K562 (cell line): ENCODE measurements around the gene TYMP. TPM values are rescaled to one million over a fixed set of nuclear protein-coding genes. Genes with fewer than 3 reads are reported as not detected.
A peak's percentile ranks its signal among the peaks of the same experiment; 100 is the strongest.

Experiments
- ATAC-seq: fragments of 200-7000 bp; cut with Tn5 transposase; 3 replicates; pipeline ENCODE4 v1.9.1; 2020; ENCODE audit warnings: moderate library complexity
- BruUV-seq: library from RNA; stranded (reverse); fragments of 400-500 nt; replicated peaks from 2 replicates; lab custom pipeline; 2021; lab: Mats Ljungman, UMichigan
- CTCF ChIA-PET: fragments of 300-600 bp; formaldehyde crosslinking; extraction: SDS; loops from one replicate; lab custom pipeline; 2021; ENCODE audit warnings: low intra/inter-chr PET ratio; lab: Yijun Ruan, JAX
- POLR2A ChIA-PET: fragments of 300-600, 350-650 bp; sonication (Branson Sonifier 250); formaldehyde crosslinking; extraction: SDS; loops from one replicate; lab custom pipeline; 2021; ENCODE audit warnings: antibody characterized with exemption, inconsistent platforms; lab: Yijun Ruan, JAX
- DNase-seq, 4 experiments: peaks; one replicate each; pipeline versions ENCODE4 v3.0.0 to v3.0.0-alpha.2; 2011 to 2018; ENCODE audit warnings: low spot score in 3 of 4, mixed read lengths in 3 of 4; ENCODE audit errors: extremely low read depth in 1 of 4
- FAIRE-seq: peaks from 2 replicates; lab custom pipeline; 2011; peaks lifted over from hg19 to GRCh38; lab: Jason Lieb, UNC
- H2AFZ ChIP-seq: 2 replicates; pipeline ENCODE4 v1.6.0; 2011; ENCODE audit warnings: low read depth, low read length, control low read depth, inconsistent platforms
- H3K27ac ChIP-seq: fragments of 200-600 bp; 3 replicates; pipeline ENCODE4 v1.8.0; 2011; ENCODE audit warnings: low read depth, mild to moderate bottlenecking, control low read depth, inconsistent platforms, low read length, moderate library complexity, mixed read lengths; ENCODE audit errors: extremely low read depth
- H3K27me3 ChIP-seq, 2 experiments: fragments of 300-600 bp in 1 of 2; 2 replicates in 1 of 2; 3 replicates in 1 of 2; pipeline versions ENCODE4 v1.6.0 to v1.8.0; 2011; ENCODE audit warnings: inconsistent platforms in 2 of 2, low read length in 2 of 2, mild to moderate bottlenecking in 1 of 2, mixed read lengths in 1 of 2, moderate library complexity in 1 of 2; ENCODE audit not compliant: control insufficient read depth in 2 of 2, insufficient read depth in 2 of 2
- H3K36me3 ChIP-seq: fragments of 300-600 bp; 3 replicates; pipeline ENCODE4 v1.8.0; 2011; ENCODE audit warnings: mild to moderate bottlenecking, low read length, inconsistent platforms; ENCODE audit not compliant: control insufficient read depth, insufficient read depth
- H3K4me1 ChIP-seq, 2 experiments: fragments of 200-600 bp in 1 of 2; replicated peaks in 1 of 2; 2 replicates in 1 of 2; 3 replicates in 1 of 2; pipeline versions ENCODE4 v1.5.1 to v1.8.0; 2011; ENCODE audit warnings: inconsistent platforms in 2 of 2, low read length in 2 of 2, mild to moderate bottlenecking in 1 of 2, mixed read lengths in 1 of 2, moderate library complexity in 1 of 2; ENCODE audit not compliant: control insufficient read depth in 2 of 2, insufficient read depth in 2 of 2
- H3K4me2 ChIP-seq: 2 replicates; pipeline ENCODE4 v1.6.1; 2011; ENCODE audit warnings: low read length, control low read depth, inconsistent platforms, mixed read lengths; ENCODE audit not compliant: insufficient read depth
- H3K4me3 ChIP-seq: fragments of 200-600 bp; sonication (generic), shearing (Covaris generic); 2 replicates; pipeline ENCODE4 v1.5.1; 2016; ENCODE audit warnings: control low read depth, inconsistent platforms
- H3K79me2 ChIP-seq: fragments of 200-600 bp; 3 replicates; pipeline ENCODE4 v1.8.0; 2011; ENCODE audit warnings: low read length, inconsistent platforms; ENCODE audit not compliant: control insufficient read depth, insufficient read depth
- H3K9ac ChIP-seq, 2 experiments: 2 replicates each; pipeline versions ENCODE4 v1.6.0 to v1.6.1; 2011; ENCODE audit warnings: low read depth in 2 of 2, low read length in 2 of 2, control low read depth in 1 of 2, inconsistent platforms in 1 of 2, mild to moderate bottlenecking in 1 of 2, mixed read lengths in 1 of 2; ENCODE audit not compliant: insufficient read depth in 1 of 2
- H3K9me1 ChIP-seq: one replicate; pipeline ENCODE4 v1.6.0; 2011; ENCODE audit warnings: inconsistent platforms, mild to moderate bottlenecking, low read length, moderate library complexity; ENCODE audit not compliant: control insufficient read depth, insufficient read depth
- H3K9me3 ChIP-seq: replicated peaks from 2 replicates; pipeline ENCODE4 v1.5.1; 2011; ENCODE audit warnings: low read depth, low read length, inconsistent platforms; ENCODE audit not compliant: control insufficient read depth, insufficient read depth
- H4K20me1 ChIP-seq: replicated peaks from 2 replicates; pipeline ENCODE4 v1.6.1; 2011; ENCODE audit warnings: low read length, inconsistent platforms, mixed read lengths; ENCODE audit not compliant: control insufficient read depth, insufficient read depth
- ARID2 ChIP-seq: fragments of 450-650 bp; IDR thresholded peaks from 2 replicates; pipeline ENCODE4 v1.6.1; 2017; ENCODE audit warnings: antibody characterized with exemption, mild to moderate bottlenecking
- ATF7 ChIP-seq: fragments of 450-650 bp; IDR thresholded peaks from 2 replicates; pipeline ENCODE4 v1.7.1; 2014; ENCODE audit warnings: mild to moderate bottlenecking, moderate library complexity
- JUND ChIP-seq, 2 experiments: IDR thresholded peaks; 2 replicates in 1 of 2; 3 replicates in 1 of 2; pipeline ENCODE4 v1.6.1; 2011; ENCODE audit warnings: borderline replicate concordance in 2 of 2, low read depth in 2 of 2, low read length in 2 of 2, improper control_type of control experiment in 1 of 2, missing biosample characterization in 1 of 2, missing genetic modification characterization in 1 of 2, missing genetic modification reagents in 1 of 2
- MCM2 ChIP-seq: fragments of 450-650 bp; IDR thresholded peaks from 2 replicates; pipeline ENCODE4 v1.6.1; 2017; ENCODE audit warnings: low read depth, mild to moderate bottlenecking
- NFATC3 ChIP-seq: fragments of 450-650 bp; IDR thresholded peaks from 2 replicates; pipeline ENCODE4 v1.6.1; 2017; ENCODE audit warnings: mild to moderate bottlenecking
- RCOR1 ChIP-seq, 2 experiments: IDR thresholded peaks; 2 replicates each; pipeline ENCODE4 v1.6.1; 2012; ENCODE audit warnings: low read depth in 2 of 2, low read length in 2 of 2, borderline replicate concordance in 1 of 2, improper control_type of control experiment in 1 of 2
- REST ChIP-seq, 2 experiments: fragments of 450-650 bp; formaldehyde crosslinking in 1 of 2; IDR thresholded peaks; 2 replicates each; pipeline versions ENCODE4 v1.4.0 to v1.6.1; 2014 to 2020; ENCODE audit warnings: mild to moderate bottlenecking in 2 of 2, borderline replicate concordance in 1 of 2, low read depth in 1 of 2
- SETDB1 ChIP-seq: IDR thresholded peaks from one replicate; pipeline ENCODE4 v1.6.1; 2012; ENCODE audit warnings: low read length, control low read depth, inconsistent platforms
- ZBTB7A ChIP-seq: IDR thresholded peaks from 2 replicates; pipeline ENCODE4 v1.6.1; 2011; ENCODE audit warnings: low read depth, mild to moderate bottlenecking, low read length, moderate library complexity, borderline replicate concordance; ENCODE audit not compliant: control insufficient read depth
- ZNF384 ChIP-seq: IDR thresholded peaks from 2 replicates; pipeline ENCODE4 v1.6.1; 2012; ENCODE audit warnings: low read depth, low read length, improper control_type of control experiment
- WGBS: fragments of 100-300 bp; shearing (Covaris generic); methylation state at CpG from one replicate; pipeline ENCODE4 v1.1.6; 2016; ENCODE audit warnings: low coverage, mixed read lengths; ENCODE audit not compliant: insufficient coverage; ENCODE audit errors: missing lambda C conversion rate; 5-methylcytosine and 5-hydroxymethylcytosine counted together
- in situ Hi-C: fragments of 300-500 bp; cut with MboI; formaldehyde crosslinking; loops from 4 replicates; pipeline ENCODE4 v1.15.0; 2018; ENCODE audit warnings: inconsistent platforms, mixed read lengths
- intact Hi-C: fragments of 100-400 bp; cut with micrococcal nuclease; formaldehyde crosslinking; loops from 2 replicates; pipeline ENCODE4 v1.14.2; 2022
- polyA plus RNA-seq, 8 experiments: library from polyadenylated mRNA; depleted of rRNA in 4 of 8; stranded (reverse) in 5 of 8; unstranded in 3 of 8; fragments of >200 nt; fragmentation: Nextera tagmentation in 2 of 8; fragmentation: Illumina TruSeq in 1 of 8; extraction: Ambion mirVana in 2 of 8; extraction: Trizol in 1 of 8; gene quantifications; 2 replicates each; pipeline versions ENCODE4 v1.2.1 to v1.2.3, GENCODE V29; 2011 to 2014; ENCODE audit warnings: inconsistent platforms in 1 of 8, missing spikeins in 1 of 8
- total RNA-seq, 7 experiments: library from RNA; depleted of rRNA in 6 of 7; stranded (reverse); fragments of >200 nt in 6 of 7; fragmentation: Illumina TruSeq in 2 of 7; extraction: Trizol in 2 of 7; gene quantifications; 2 replicates each; pipeline versions ENCODE4 v1.2.1 to v1.2.3, GENCODE V29; 2011 to 2021; ENCODE audit warnings: low replicate concordance in 1 of 7
- TF ChIP-seq, protein P1 (sequence below), 3 experiments: IDR thresholded peaks in 2 of 3; conservative IDR thresholded peaks in 1 of 3; 2 replicates each; pipeline ENCODE4 v1.5.1; 2011 to 2012; ENCODE audit warnings: low read length in 3 of 3, mild to moderate bottlenecking in 3 of 3, control low read depth in 2 of 3, improper control_type of control experiment in 1 of 3, inconsistent platforms in 1 of 3, low read depth in 1 of 3, mixed read lengths in 1 of 3, moderate library complexity in 1 of 3; ENCODE audit not compliant: insufficient read depth in 2 of 3

Gene TYMP
- total and polyA plus RNA-seq, 9 of the 15 experiments (the other 6 are each of a cell fraction or from before 2014, with no cell fraction given), result 0.03 to 4.0 (median 2.4) TPM; not detected in 4

GRCh38 chr22:50576070-50576469 lies 46.3 kb upstream of the TYMP start:
- in situ Hi-C loops, result loop anchor here (5.0 kb wide), 1 partner anchor 36 kb away; no protein-coding TSS in a partner anchor
- no TSS peak for BruUV-seq
- no peaks in the 10 kb centered on the region for H3K27me3 ChIP-seq
- H3K9me3 ChIP-seq, result no peaks in the 10 kb centered on the region
- DNase-seq, result peak; percentile 34 to 79 (median 52)
- intact Hi-C loops, result loop anchor here (1.0 kb wide), 2 partner anchors 44 to 115 kb away; no protein-coding TSS in a partner anchor
- H4K20me1 ChIP-seq, result no peaks in the 10 kb centered on the region
- no peak overlapping the region for H3K4me3 ChIP-seq
- H3K9ac ChIP-seq, result no peak overlapping the region
- H3K4me2 ChIP-seq, result no peak overlapping the region
- no peak overlapping the region for H2AFZ ChIP-seq
- H3K79me2 ChIP-seq, result no peaks in the 10 kb centered on the region
- CTCF ChIA-PET, result interaction anchor here (0.7 to 3.2 kb wide), 8 partner anchors 44 to 124 kb away, joined by 3 to 51 read pairs (median 4); partner anchors contain the start of gene SCO2
- ATAC-seq, result peak; percentile 93
- no peaks in the 10 kb centered on the region for H3K9me1 ChIP-seq
- peaks cover 0 to 10% of the 10 kb centered on the region in 2 experiments; a peak in 2 of 5 replicates for H3K4me1 ChIP-seq
- FAIRE-seq, result peak; percentile 73
- POLR2A ChIA-PET, result interaction anchor here (1.1 kb wide), 1 partner anchor 45 kb away, joined by 4 read pairs; no protein-coding TSS in a partner anchor
- no peaks in the 10 kb centered on the region; the same call in 2 of the 3 replicates for H3K36me3 ChIP-seq
- no peak overlapping the region for H3K27ac ChIP-seq
- 9% methylated on average over 4 of the region's 5 CpGs for WGBS
- TF ChIP-seq SETDB1, result no peak
- no peak for TF ChIP-seq ZBTB7A
- TF ChIP-seq REST (IDR thresholded peaks at IDR 0.05; ENCODE audit: borderline replicate concordance), result peak; percentile 91
- no peak for TF ChIP-seq REST (CRISPR knock-in tag; IDR thresholded peaks at IDR 0.05; ENCODE audit: low read depth)
- TF ChIP-seq JUND (IDR thresholded peaks at IDR 0.05; ENCODE audit: borderline replicate concordance, low read depth, low read length), result peak; percentile 36; the same call in 1 of the 2 replicates
- TF ChIP-seq JUND (tag; IDR thresholded peaks at IDR 0.05; ENCODE audit: borderline replicate concordance, low read depth, low read length), result no peak
- TF ChIP-seq MCM2, result no peak
- peak; percentile 74 for TF ChIP-seq ARID2
- TF ChIP-seq NFATC3, result no peak
- peak in 1 of 2 experiments; percentile 15; a peak in 1 of 4 replicates for TF ChIP-seq RCOR1 (IDR thresholded peaks at IDR 0.05; ENCODE audit: borderline replicate concordance in 1 of 2, low read depth in 2 of 2, low read length in 2 of 2)
- TF ChIP-seq, protein P1, sequence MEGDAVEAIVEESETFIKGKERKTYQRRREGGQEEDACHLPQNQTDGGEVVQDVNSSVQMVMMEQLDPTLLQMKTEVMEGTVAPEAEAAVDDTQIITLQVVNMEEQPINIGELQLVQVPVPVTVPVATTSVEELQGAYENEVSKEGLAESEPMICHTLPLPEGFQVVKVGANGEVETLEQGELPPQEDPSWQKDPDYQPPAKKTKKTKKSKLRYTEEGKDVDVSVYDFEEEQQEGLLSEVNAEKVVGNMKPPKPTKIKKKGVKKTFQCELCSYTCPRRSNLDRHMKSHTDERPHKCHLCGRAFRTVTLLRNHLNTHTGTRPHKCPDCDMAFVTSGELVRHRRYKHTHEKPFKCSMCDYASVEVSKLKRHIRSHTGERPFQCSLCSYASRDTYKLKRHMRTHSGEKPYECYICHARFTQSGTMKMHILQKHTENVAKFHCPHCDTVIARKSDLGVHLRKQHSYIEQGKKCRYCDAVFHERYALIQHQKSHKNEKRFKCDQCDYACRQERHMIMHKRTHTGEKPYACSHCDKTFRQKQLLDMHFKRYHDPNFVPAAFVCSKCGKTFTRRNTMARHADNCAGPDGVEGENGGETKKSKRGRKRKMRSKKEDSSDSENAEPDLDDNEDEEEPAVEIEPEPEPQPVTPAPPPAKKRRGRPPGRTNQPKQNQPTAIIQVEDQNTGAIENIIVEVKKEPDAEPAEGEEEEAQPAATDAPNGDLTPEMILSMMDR (IDR thresholded peaks at IDR 0.05 in 2 of 3, conservative IDR thresholded peaks at IDR 0.05 in 1 of 3; ENCODE audit: insufficient read depth in 2 of 3, low read depth in 1 of 3, low read length in 3 of 3), result peak; percentile 86 to 99 (median 99)
- 0 out of 2 replicates have a peak, but pooled peaks have one; percentile 31 for TF ChIP-seq ATF7
- TF ChIP-seq ZNF384, result peak; percentile 69; the same call in 1 of the 2 replicates
